Measurements from ENCODE around the gene RAB40C. TPM values are rescaled to one million over a fixed set of nuclear protein-coding genes. Genes with fewer than 3 reads are reported as not detected.

Gene RAB40C, protein sequence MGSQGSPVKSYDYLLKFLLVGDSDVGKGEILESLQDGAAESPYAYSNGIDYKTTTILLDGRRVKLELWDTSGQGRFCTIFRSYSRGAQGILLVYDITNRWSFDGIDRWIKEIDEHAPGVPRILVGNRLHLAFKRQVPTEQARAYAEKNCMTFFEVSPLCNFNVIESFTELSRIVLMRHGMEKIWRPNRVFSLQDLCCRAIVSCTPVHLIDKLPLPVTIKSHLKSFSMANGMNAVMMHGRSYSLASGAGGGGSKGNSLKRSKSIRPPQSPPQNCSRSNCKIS
- 27.1 TPM for polyA plus RNA-seq
- long read RNA-seq, donor 1, partial matches to known transcripts = 0 of 2 reads
- long read RNA-seq, donor 1, other reads (novel, unspliced or antisense) = 0 of 2 reads
- long read RNA-seq, donor 2, transcript RAB40C-201 (6 exons, 2,699 nt) = major isoform, 5 of 5 reads
- long read RNA-seq, donor 2, partial matches to known transcripts = 0 of 5 reads
- long read RNA-seq, donor 2, other reads (novel, unspliced or antisense) = 0 of 5 reads
- long read RNA-seq, donor 3 = 0 reads
- long read RNA-seq, donor 4, partial matches to known transcripts = 0 of 1 reads
- long read RNA-seq, donor 4, other reads (novel, unspliced or antisense) = 0 of 1 reads
- long read RNA-seq, donor 5, transcript RAB40C-201 (6 exons, 2,699 nt) = major isoform, 5 of 8 reads
- long read RNA-seq, donor 5, partial matches to known transcripts = 0 of 8 reads
- long read RNA-seq, donor 5, other reads (novel, unspliced or antisense) = 0 of 8 reads
- long read RNA-seq, donor 6, transcript RAB40C-201 (6 exons, 2,699 nt) = major isoform, 6 of 10 reads
- long read RNA-seq, donor 6, partial matches to known transcripts = 0 of 10 reads
- long read RNA-seq, donor 6, other reads (novel, unspliced or antisense) = 0 of 10 reads
- long read RNA-seq, donor 7, partial matches to known transcripts = 0 of 6 reads
- long read RNA-seq, donor 7, other reads (novel, unspliced or antisense) = 0 of 6 reads
- long read RNA-seq, donor 8, transcript RAB40C-201 (6 exons, 2,699 nt) = major isoform, 6 of 8 reads
- long read RNA-seq, donor 8, partial matches to known transcripts = 0 of 8 reads
- long read RNA-seq, donor 8, other reads (novel, unspliced or antisense) = 0 of 8 reads
- long read RNA-seq, donor 9, partial matches to known transcripts = 59 of 140 reads
- long read RNA-seq, donor 9, other reads (novel, unspliced or antisense) = 78 of 140 reads
- long read RNA-seq, donor 10, partial matches to known transcripts = 0 of 4 reads
- long read RNA-seq, donor 10, other reads (novel, unspliced or antisense) = 0 of 4 reads
- long read RNA-seq, donor 11, partial matches to known transcripts = 0 of 4 reads
- long read RNA-seq, donor 11, other reads (novel, unspliced or antisense) = 0 of 4 reads

- Histone ChIP-seq H3K9me3 (ENCODE audit: control insufficient read depth, low read depth, low read length) (no peaks in the 10 kb centered on the region), H3K27ac (ENCODE audit: low read length) (peak within 1 kb of the TSS; percentile 96), H3K27me3 (ENCODE audit: control insufficient read depth, insufficient read depth, low read length) (peaks cover 3% of the 10 kb centered on the region), H3K4me1 (ENCODE audit: control insufficient read depth, insufficient read depth, low read length) (peaks cover 44% of the 10 kb centered on the region), H3K36me3 (ENCODE audit: control insufficient read depth, insufficient read depth, low read length) (no peaks in the 10 kb centered on the region), H3K4me3 (ENCODE audit: low read length) (peak within 1 kb of the TSS; percentile 88)
- no CpG with 5 or more reads among the region's 67 CpGs for WGBS (ENCODE audit: insufficient coverage, low lambda C conversion rate)
- peak; percentile 99 for DNase-seq
Measured at GRCh38 chr16:589658-590187, at the start of gene RAB40C. TSS of gene RAB40C (plus strand) at chr16:590066. CDS start at chr16:590292, 226 bp downstream.

- DNase-seq = no peak
- Histone ChIP-seq H3K27me3 (ENCODE audit: control insufficient read depth, insufficient read depth, low read length) (no peaks in the 10 kb centered on the region), H3K27ac (ENCODE audit: low read length) (no peak overlapping the region), H3K9me3 (ENCODE audit: control insufficient read depth, low read depth, low read length) (peaks cover 10% of the 10 kb centered on the region), H3K36me3 (ENCODE audit: control insufficient read depth, insufficient read depth, low read length) (peaks cover 44% of the 10 kb centered on the region), H3K4me3 (ENCODE audit: low read length) (no peak overlapping the region), H3K4me1 (ENCODE audit: control insufficient read depth, insufficient read depth, low read length) (peaks cover 22% of the 10 kb centered on the region)
- no CpG with 5 or more reads among the region's 29 CpGs for WGBS (ENCODE audit: insufficient coverage, low lambda C conversion rate)
Measured at GRCh38 chr16:540645-541340, 49.1 kb upstream of the RAB40C start.

DNA sequence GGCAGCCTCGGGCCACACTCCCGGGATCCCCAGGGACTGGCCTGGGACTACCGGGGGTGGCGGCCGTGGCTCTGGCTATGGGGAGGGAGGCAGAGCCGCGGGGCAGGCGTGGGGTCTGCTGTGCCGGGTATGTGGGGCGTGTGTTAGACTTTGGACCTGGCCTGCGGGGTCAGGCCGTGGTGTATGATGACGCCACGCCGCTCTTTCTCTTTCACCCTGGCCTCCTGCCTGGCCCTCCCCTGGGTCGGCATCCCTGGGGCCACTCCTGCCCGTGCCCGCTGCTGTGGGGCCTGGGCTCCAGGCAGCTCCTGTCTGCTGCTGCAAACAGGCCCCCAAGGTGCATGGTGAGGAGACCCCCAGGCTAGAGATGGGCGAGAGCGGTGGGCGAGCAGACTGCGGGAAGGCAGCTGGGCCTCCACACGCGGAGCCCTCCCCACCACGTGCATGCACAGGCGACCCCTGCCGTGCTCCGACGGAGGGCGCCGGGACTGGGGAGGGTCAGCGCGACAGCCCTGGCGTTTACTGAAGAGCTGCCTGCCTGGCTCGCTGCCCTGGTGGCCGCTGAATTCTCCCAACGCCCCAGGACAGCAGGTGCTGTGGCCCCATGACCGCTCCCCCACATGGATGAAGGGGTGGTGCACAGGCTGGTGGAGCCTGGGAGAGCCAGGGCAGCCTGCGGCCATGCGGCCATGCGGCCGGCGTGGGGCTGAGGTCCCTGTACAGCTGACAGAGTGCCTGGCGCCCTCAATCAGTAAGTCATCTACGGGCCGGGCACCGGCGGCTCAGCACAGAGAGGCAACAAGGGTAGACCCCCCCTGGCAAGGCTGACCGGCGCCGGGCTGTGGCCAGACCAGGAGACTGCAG, 46.3 kb upstream of the RAB40C start:
- WGBS (ENCODE audit: insufficient coverage, low lambda C conversion rate) = 80% methylated on average over 1 of the region's 51 CpGs
- Histone ChIP-seq H3K36me3 (ENCODE audit: control insufficient read depth, insufficient read depth, low read length) (peaks cover 29% of the 10 kb centered on the region), H3K9me3 (ENCODE audit: control insufficient read depth, low read depth, low read length) (peaks cover 14% of the 10 kb centered on the region), H3K27ac (ENCODE audit: low read length) (peak overlapping the region; percentile 79), H3K4me1 (ENCODE audit: control insufficient read depth, insufficient read depth, low read length) (peaks cover 17% of the 10 kb centered on the region), H3K4me3 (ENCODE audit: low read length) (peak overlapping the region; percentile 11), H3K27me3 (ENCODE audit: control insufficient read depth, insufficient read depth, low read length) (no peaks in the 10 kb centered on the region)
- peak; percentile 86 to 92 for DNase-seq

GRCh38 chr16:544517-544916, 45.3 kb upstream of the RAB40C start:
- peaks cover 29% of the 10 kb centered on the region for H3K36me3 ChIP-seq (ENCODE audit: control insufficient read depth, insufficient read depth, low read length)
- WGBS (ENCODE audit: insufficient coverage, low lambda C conversion rate) = 92% methylated on average over 6 of the region's 46 CpGs
- no peak for DNase-seq
- H3K27ac ChIP-seq (ENCODE audit: low read length) = peak overlapping the region; percentile 79
- peaks cover 17% of the 10 kb centered on the region for H3K4me1 ChIP-seq (ENCODE audit: control insufficient read depth, insufficient read depth, low read length)
- H3K9me3 ChIP-seq (ENCODE audit: control insufficient read depth, low read depth, low read length) = peaks cover 20% of the 10 kb centered on the region
- H3K4me3 ChIP-seq (ENCODE audit: low read length) = no peak overlapping the region
- H3K27me3 ChIP-seq (ENCODE audit: control insufficient read depth, insufficient read depth, low read length) = no peaks in the 10 kb centered on the region

DNA sequence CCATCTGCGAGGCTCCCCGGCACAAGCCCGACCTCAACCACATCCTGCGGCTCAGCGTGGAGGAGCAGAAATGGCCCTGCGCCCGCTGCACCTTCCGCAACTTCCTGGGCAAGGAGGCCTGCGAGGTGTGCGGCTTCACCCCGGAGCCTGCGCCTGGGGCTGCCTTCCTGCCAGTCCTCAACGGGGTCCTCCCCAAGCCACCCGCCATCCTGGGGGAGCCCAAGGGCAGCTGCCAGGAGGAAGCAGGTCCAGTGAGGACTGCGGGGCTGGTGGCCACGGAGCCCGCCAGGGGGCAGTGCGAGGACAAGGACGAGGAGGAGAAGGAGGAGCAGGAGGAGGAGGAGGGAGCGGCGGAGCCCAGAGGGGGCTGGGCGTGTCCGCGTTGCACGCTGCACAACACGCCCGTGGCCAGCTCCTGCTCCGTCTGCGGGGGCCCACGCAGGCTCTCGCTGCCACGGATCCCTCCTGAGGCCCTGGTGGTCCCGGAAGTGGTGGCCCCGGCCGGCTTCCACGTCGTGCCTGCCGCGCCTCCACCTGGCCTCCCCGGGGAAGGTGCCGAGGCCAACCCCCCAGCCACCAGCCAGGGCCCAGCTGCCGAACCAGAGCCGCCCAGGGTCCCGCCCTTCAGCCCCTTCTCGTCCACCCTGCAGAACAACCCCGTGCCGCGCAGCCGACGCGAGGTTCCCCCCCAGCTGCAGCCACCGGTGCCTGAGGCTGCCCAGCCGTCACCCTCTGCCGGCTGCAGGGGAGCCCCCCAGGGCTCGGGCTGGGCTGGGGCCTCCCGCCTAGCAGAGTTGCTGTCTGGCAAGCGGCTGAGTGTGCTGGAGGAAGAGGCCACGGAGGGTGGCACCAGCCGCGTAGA, 42.7 kb upstream of the RAB40C start:
- peak; percentile 50 to 55 for DNase-seq
- Histone ChIP-seq H3K9me3 (ENCODE audit: control insufficient read depth, low read depth, low read length) (peaks cover 25% of the 10 kb centered on the region), H3K4me1 (ENCODE audit: control insufficient read depth, insufficient read depth, low read length) (peaks cover 17% of the 10 kb centered on the region), H3K4me3 (ENCODE audit: low read length) (no peak overlapping the region), H3K27ac (ENCODE audit: low read length) (no peak overlapping the region), H3K27me3 (ENCODE audit: control insufficient read depth, insufficient read depth, low read length) (no peaks in the 10 kb centered on the region), H3K36me3 (ENCODE audit: control insufficient read depth, insufficient read depth, low read length) (peaks cover 46% of the 10 kb centered on the region)
- WGBS (ENCODE audit: insufficient coverage, low lambda C conversion rate) = no CpG with 5 or more reads among the region's 60 CpGs

- no CpG with 5 or more reads among the region's 21 CpGs for WGBS (ENCODE audit: insufficient coverage, low lambda C conversion rate)
- Histone ChIP-seq H3K4me3 (ENCODE audit: low read length) (no peak overlapping the region), H3K9me3 (ENCODE audit: control insufficient read depth, low read depth, low read length) (peaks cover 25% of the 10 kb centered on the region), H3K4me1 (ENCODE audit: control insufficient read depth, insufficient read depth, low read length) (peaks cover 8% of the 10 kb centered on the region), H3K27me3 (ENCODE audit: control insufficient read depth, insufficient read depth, low read length) (no peaks in the 10 kb centered on the region), H3K36me3 (ENCODE audit: control insufficient read depth, insufficient read depth, low read length) (peaks cover 49% of the 10 kb centered on the region), H3K27ac (ENCODE audit: low read length) (no peak overlapping the region)
- DNase-seq = no peak
Measured at GRCh38 chr16:548586-548985, 41.3 kb upstream of the RAB40C start.

- Histone ChIP-seq H3K9me3 (ENCODE audit: control insufficient read depth, low read depth, low read length) (peaks cover 22% of the 10 kb centered on the region), H3K4me1 (ENCODE audit: control insufficient read depth, insufficient read depth, low read length) (no peaks in the 10 kb centered on the region), H3K27me3 (ENCODE audit: control insufficient read depth, insufficient read depth, low read length) (no peaks in the 10 kb centered on the region), H3K36me3 (ENCODE audit: control insufficient read depth, insufficient read depth, low read length) (peaks cover 53% of the 10 kb centered on the region), H3K27ac (ENCODE audit: low read length) (no peak overlapping the region), H3K4me3 (ENCODE audit: low read length) (no peak overlapping the region)
- no CpG with 5 or more reads among the region's 54 CpGs for WGBS (ENCODE audit: insufficient coverage, low lambda C conversion rate)
- no peak for DNase-seq
Measured at GRCh38 chr16:549544-550263, 40.2 kb upstream of the RAB40C start.

- Histone ChIP-seq H3K4me1 (ENCODE audit: control insufficient read depth, insufficient read depth, low read length) (no peaks in the 10 kb centered on the region), H3K9me3 (ENCODE audit: control insufficient read depth, low read depth, low read length) (peaks cover 25% of the 10 kb centered on the region), H3K4me3 (ENCODE audit: low read length) (no peak overlapping the region), H3K36me3 (ENCODE audit: control insufficient read depth, insufficient read depth, low read length) (peaks cover 50% of the 10 kb centered on the region), H3K27me3 (ENCODE audit: control insufficient read depth, insufficient read depth, low read length) (no peaks in the 10 kb centered on the region), H3K27ac (ENCODE audit: low read length) (no peak overlapping the region)
- no peak for DNase-seq
- no CpG with 5 or more reads among the region's 28 CpGs for WGBS (ENCODE audit: insufficient coverage, low lambda C conversion rate)
Measured at GRCh38 chr16:551210-551609, 38.7 kb upstream of the RAB40C start.
